GM12878 (cell line): ENCODE results near the gene ARHGAP6.

Experiments
- CTCF ChIP-seq, 3 experiments: IDR thresholded peaks in 2 of 3; conservative IDR thresholded peaks in 1 of 3; 2 replicates each; pipeline ENCODE4 v1.5.1; 2011; ENCODE audit warnings: low read depth in 3 of 3, low read length in 3 of 3, mild to moderate bottlenecking in 3 of 3, control low read depth in 2 of 3, moderate library complexity in 2 of 3, inconsistent platforms in 1 of 3, mixed read lengths in 1 of 3; ENCODE audit not compliant: control insufficient read depth in 2 of 3, insufficient read depth in 1 of 3; ENCODE audit errors: extremely low read depth in 1 of 3
- GABPA ChIP-seq: IDR thresholded peaks from 2 replicates; pipeline ENCODE4 v1.6.1; 2014; ENCODE audit warnings: antibody characterized with exemption, low read depth, mild to moderate bottlenecking, inconsistent platforms
- HDAC2 ChIP-seq: fragments of 200-600 bp; sonication (generic); IDR thresholded peaks from 2 replicates; pipeline ENCODE4 v1.6.1; 2017
- IRF3 ChIP-seq: fragments of 450-650 bp; IDR thresholded peaks from 2 replicates; pipeline ENCODE4 v1.6.1; 2014; ENCODE audit warnings: mild to moderate bottlenecking
- TAF1 ChIP-seq: IDR thresholded peaks from 2 replicates; pipeline ENCODE4 v1.6.1; 2011; ENCODE audit warnings: mild to moderate bottlenecking, low read depth, low read length, borderline replicate concordance
- TCF7 ChIP-seq: IDR thresholded peaks from 2 replicates; pipeline ENCODE4 v1.6.1; 2014; ENCODE audit warnings: antibody characterized with exemption, borderline replicate concordance
- USF1 ChIP-seq: IDR thresholded peaks from 2 replicates; pipeline ENCODE4 v1.6.1; 2011; ENCODE audit warnings: borderline replicate concordance, low read depth, mild to moderate bottlenecking, moderate library complexity, mixed read lengths, low read length; ENCODE audit not compliant: insufficient read depth; ENCODE audit errors: extremely low read length

- TF ChIP-seq IRF3 (no peak), USF1 (no peak), CTCF (IDR thresholded peaks at IDR 0.05 in 2 of 3, conservative IDR thresholded peaks at IDR 0.05 in 1 of 3; ENCODE audit: control insufficient read depth in 2 of 3, extremely low read depth in 1 of 3, insufficient read depth in 1 of 3, low read depth in 3 of 3, low read length in 3 of 3) (no peak), HDAC2 (no peak), TCF7 (no peak), GABPA (no peak), TAF1 (no peak)
Measured at GRCh38 chrX:11585174-11585573, 80.5 kb downstream of the ARHGAP6 start.
